HepG2 (cell line): ENCODE measurements around the gene OSBPL3. TPM values are rescaled to one million over a fixed set of nuclear protein-coding genes. Genes with fewer than 3 reads are reported as not detected.

ENCODE experiments used
- ATAC-seq: fragments of 200-7000 bp; cut with Tn5 transposase; 3 replicates; pipeline ENCODE4 v1.9.1; 2020; ENCODE audit warnings: mild to moderate bottlenecking, moderate library complexity
- BruUV-seq: library from RNA; stranded (reverse); fragments of 400-500 nt; replicated peaks from 2 replicates; lab custom pipeline; 2021; lab: Mats Ljungman, UMichigan
- CTCF ChIA-PET: fragments of 300-600 bp; formaldehyde crosslinking; extraction: SDS; loops from one replicate; lab custom pipeline; 2021; ENCODE audit warnings: low total read pairs, inconsistent platforms, low intra/inter-chr PET ratio; lab: Yijun Ruan, JAX
- POLR2A ChIA-PET: fragments of 350-600 bp; sonication (Branson Sonifier 250); formaldehyde crosslinking; loops from one replicate; lab custom pipeline; 2020; ENCODE audit warnings: antibody characterized with exemption, inconsistent platforms; lab: Yijun Ruan, JAX
- DNase-seq: peaks from one replicate; pipeline ENCODE4 v3.0.0-alpha.2; 2015; ENCODE audit warnings: low spot score
- FAIRE-seq: peaks from 3 replicates; lab custom pipeline; 2011; peaks lifted over from hg19 to GRCh38; lab: Jason Lieb, UNC
- H2AFZ ChIP-seq: one replicate; pipeline ENCODE4 v1.6.1; 2011; ENCODE audit warnings: low read length, inconsistent platforms
- H3K27ac ChIP-seq: fragments of 300-600 bp; 3 replicates; pipeline ENCODE4 v1.8.0; 2011; ENCODE audit warnings: mixed run types, mild to moderate bottlenecking, mixed read lengths, low read length, inconsistent platforms; ENCODE audit not compliant: insufficient read depth; ENCODE audit errors: extremely low read length
- H3K27me3 ChIP-seq, 2 experiments: fragments of 200-600 bp in 1 of 2; 2 replicates in 1 of 2; 3 replicates in 1 of 2; pipeline versions ENCODE4 v1.6.0 to v1.8.0; 2011; ENCODE audit warnings: low read length in 2 of 2, mild to moderate bottlenecking in 2 of 2, moderate library complexity in 2 of 2, inconsistent platforms in 1 of 2; ENCODE audit not compliant: insufficient read depth in 2 of 2, control insufficient read depth in 1 of 2
- H3K36me3 ChIP-seq, 2 experiments: fragments of 200-600 bp in 1 of 2; replicated peaks in 1 of 2; 2 replicates in 1 of 2; 3 replicates in 1 of 2; pipeline versions ENCODE4 v1.5.1 to v1.8.0; 2011; ENCODE audit warnings: low read length in 2 of 2, inconsistent platforms in 1 of 2; ENCODE audit not compliant: insufficient read depth in 2 of 2, control insufficient read depth in 1 of 2
- H3K4me1 ChIP-seq: 2 replicates; pipeline ENCODE4 v1.5.1; 2012; ENCODE audit warnings: low read length, inconsistent platforms; ENCODE audit not compliant: insufficient read depth
- H3K4me2 ChIP-seq: 2 replicates; pipeline ENCODE4 v1.6.0; 2011; ENCODE audit warnings: low read depth, low read length, inconsistent platforms
- H3K4me3 ChIP-seq, 3 experiments: fragments of 200-600 bp in 1 of 3; sonication (generic), shearing (Covaris generic) in 1 of 3; replicated peaks in 1 of 3; 2 replicates each; pipeline ENCODE4 v1.5.1; 2011 to 2016; ENCODE audit warnings: low read length in 3 of 3, inconsistent platforms in 2 of 3, low read depth in 2 of 3, mild to moderate bottlenecking in 2 of 3, control low read depth in 1 of 3, mixed read lengths in 1 of 3; ENCODE audit not compliant: insufficient read depth in 1 of 3
- H3K79me2 ChIP-seq: one replicate; pipeline ENCODE4 v1.6.1; 2011; ENCODE audit warnings: low read length, inconsistent platforms; ENCODE audit not compliant: insufficient read depth
- H3K9ac ChIP-seq: 2 replicates; pipeline ENCODE4 v1.6.0; 2011; ENCODE audit warnings: mild to moderate bottlenecking, low read depth, low read length, inconsistent platforms; ENCODE audit not compliant: insufficient read depth
- H3K9me3 ChIP-seq: 2 replicates; pipeline ENCODE4 v1.5.1; 2012; ENCODE audit warnings: mild to moderate bottlenecking, low read length
- H4K20me1 ChIP-seq: 2 replicates; pipeline ENCODE4 v1.6.0; 2011; ENCODE audit warnings: inconsistent platforms, mild to moderate bottlenecking, low read length, moderate library complexity; ENCODE audit not compliant: insufficient read depth
- GABPA ChIP-seq, 2 experiments: IDR thresholded peaks; 2 replicates each; pipeline ENCODE4 v1.6.1; 2011 to 2016; ENCODE audit warnings: low read depth in 2 of 2, low read length in 1 of 2, missing biosample characterization in 1 of 2, missing genetic modification characterization in 1 of 2
- MIER3 ChIP-seq: IDR thresholded peaks from 2 replicates; pipeline ENCODE4 v1.6.1; 2016; ENCODE audit warnings: missing compliant biosample characterization, borderline replicate concordance
- SALL2 ChIP-seq: sonication (generic); formaldehyde crosslinking; IDR thresholded peaks from 2 replicates; pipeline ENCODE4 v1.8.1; 2023; ENCODE audit warnings: mild to moderate bottlenecking, missing genetic modification reagents, inconsistent platforms
- TP53 ChIP-seq: sonication (generic); formaldehyde crosslinking; conservative IDR thresholded peaks from 2 replicates; pipeline ENCODE4 v1.4.0; 2020; ENCODE audit warnings: missing genetic modification reagents
- ZBTB21 ChIP-seq: sonication (generic); formaldehyde crosslinking; IDR thresholded peaks from 2 replicates; pipeline ENCODE4 v1.4.0; 2020; ENCODE audit warnings: missing genetic modification reagents
- ZNF251 ChIP-seq: sonication (generic); formaldehyde crosslinking; IDR thresholded peaks from 2 replicates; pipeline ENCODE4 v1.9.0; 2021; ENCODE audit warnings: mild to moderate bottlenecking, missing genetic modification reagents
- in situ Hi-C: cut with HindIII; loops from 2 replicates; pipeline ENCODE4 v1.10.0; 2017; ENCODE audit warnings: low pct_unique_long_range_greater_than_20kb; ENCODE audit not compliant: extremely low pct_ligation_motif_present
- intact Hi-C: fragments of 100-400 bp; cut with micrococcal nuclease; formaldehyde crosslinking; loops from one replicate; pipeline ENCODE4 v1.10.0; 2022; ENCODE audit not compliant: unreplicated experiment
- polyA plus RNA-seq, 8 experiments: library from polyadenylated mRNA; depleted of rRNA in 3 of 8; stranded (reverse) in 7 of 8; unstranded in 1 of 8; fragments of >200 nt; fragmentation: Illumina TruSeq in 4 of 8; extraction: Trizol in 4 of 8; gene quantifications; 2 replicates each; pipeline versions ENCODE4 v1.2.1 to v1.2.3, GENCODE V29; 2011 to 2016; ENCODE audit warnings: low read depth in 4 of 8, missing spikeins in 1 of 8, mixed read lengths in 1 of 8; ENCODE audit not compliant: insufficient read depth in 1 of 8
- total RNA-seq, 5 experiments: library from RNA; depleted of rRNA; stranded (reverse); fragments of >200 nt; fragmentation: Illumina TruSeq; extraction: Trizol; gene quantifications; 2 replicates each; pipeline ENCODE4 v1.2.3, GENCODE V29; 2016; ENCODE audit warnings: low read depth in 1 of 5
- TF ChIP-seq, protein P1 (sequence below): sonication (generic); formaldehyde crosslinking; IDR thresholded peaks from 2 replicates; pipeline ENCODE4 v1.4.0; 2020; ENCODE audit warnings: missing genetic modification reagents, mild to moderate bottlenecking, borderline replicate concordance
- TF ChIP-seq, protein P2 (sequence below): sonication (generic); formaldehyde crosslinking; IDR thresholded peaks from 2 replicates; pipeline ENCODE4 v1.4.0; 2020; ENCODE audit warnings: mild to moderate bottlenecking, missing genetic modification reagents
- TF ChIP-seq, protein P3 (sequence below): sonication (generic); formaldehyde crosslinking; IDR thresholded peaks from 2 replicates; pipeline ENCODE4 v1.4.0; 2020; ENCODE audit warnings: low read depth, missing genetic modification reagents
- TF ChIP-seq, protein P4 (sequence below): sonication (generic); formaldehyde crosslinking; IDR thresholded peaks from 2 replicates; pipeline ENCODE4 v1.5.1; 2020; ENCODE audit warnings: missing genetic modification reagents, mild to moderate bottlenecking, borderline replicate concordance
- TF ChIP-seq, protein P5 (sequence below): sonication (generic); formaldehyde crosslinking; IDR thresholded peaks from 2 replicates; pipeline ENCODE4 v1.4.0; 2020; ENCODE audit warnings: low read depth, mild to moderate bottlenecking, missing genetic modification reagents
- TF ChIP-seq, protein P6 (sequence below): sonication (generic); formaldehyde crosslinking; IDR thresholded peaks from 2 replicates; pipeline ENCODE4 v1.4.0; 2020; ENCODE audit warnings: low read depth, mild to moderate bottlenecking, missing genetic modification reagents
- TF ChIP-seq, protein P7 (sequence below), 2 experiments: fragments of 450-650 bp in 1 of 2; sonication (generic) in 1 of 2; formaldehyde crosslinking; IDR thresholded peaks; 2 replicates each; pipeline versions ENCODE4 v1.5.0 to v1.8.0; 2020 to 2022; ENCODE audit warnings: mild to moderate bottlenecking in 1 of 2, missing genetic modification reagents in 1 of 2

Gene OSBPL3
- total and polyA plus RNA-seq, 2 of the 13 experiments (the other 11 are each of a cell fraction or from before 2014, with no cell fraction given): 8.8 to 28.9 TPM

DNA sequence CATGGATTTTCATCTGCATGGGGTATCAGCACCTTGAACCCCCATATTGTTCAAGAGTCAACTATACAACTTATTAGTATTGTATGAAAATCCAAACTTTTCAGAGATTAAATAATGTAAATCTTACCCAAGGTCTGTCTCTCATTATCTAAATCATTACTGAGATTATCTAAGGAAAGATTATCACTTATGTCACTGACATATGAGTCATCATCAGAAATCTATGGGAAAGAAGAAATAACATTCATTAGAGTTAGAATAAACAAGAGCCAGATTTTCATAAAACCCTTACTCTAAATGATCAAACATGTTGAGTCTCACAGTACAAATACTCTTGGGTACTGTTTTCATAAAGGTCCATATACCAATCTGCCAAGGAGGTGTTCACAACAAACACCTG lies 139.4 kb downstream of the OSBPL3 start:
- Histone ChIP-seq H4K20me1 (no peaks in the 10 kb centered on the region; the same call in 1 of the 2 replicates), H3K36me3 (peaks cover 0 to 8% of the 10 kb centered on the region in 2 experiments; a peak in 2 of 5 replicates), H3K9ac (no peak overlapping the region), H3K4me2 (no peak overlapping the region), H3K27me3 (no peaks in the 10 kb centered on the region), H3K4me3 (no peak overlapping the region), H3K79me2 (no peaks in the 10 kb centered on the region), H3K27ac (no peak overlapping the region), H2AFZ (no peak overlapping the region), H3K9me3 (no peaks in the 10 kb centered on the region), H3K4me1 (peaks cover 46% of the 10 kb centered on the region)
- CTCF ChIA-PET: no interaction called here
- BruUV-seq: no TSS peak
- ATAC-seq (no peak), FAIRE-seq (no peak), DNase-seq (no peak)
- POLR2A ChIA-PET: no interaction called here
- intact Hi-C loops (no loop called here), in situ Hi-C loops (no loop called here)
- no peak for TF ChIP-seq SALL2 (CRISPR knock-in tag)
- no peak for TF ChIP-seq ZBTB21
- TF ChIP-seq, protein P1, sequence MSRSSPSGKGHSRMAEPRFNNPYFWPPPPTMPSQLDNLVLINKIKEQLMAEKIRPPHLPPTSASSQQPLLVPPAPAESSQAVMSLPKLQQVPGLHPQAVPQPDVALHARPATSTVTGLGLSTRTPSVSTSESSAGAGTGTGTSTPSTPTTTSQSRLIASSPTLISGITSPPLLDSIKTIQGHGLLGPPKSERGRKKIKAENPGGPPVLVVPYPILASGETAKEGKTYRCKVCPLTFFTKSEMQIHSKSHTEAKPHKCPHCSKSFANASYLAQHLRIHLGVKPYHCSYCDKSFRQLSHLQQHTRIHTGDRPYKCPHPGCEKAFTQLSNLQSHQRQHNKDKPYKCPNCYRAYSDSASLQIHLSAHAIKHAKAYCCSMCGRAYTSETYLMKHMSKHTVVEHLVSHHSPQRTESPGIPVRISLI (CRISPR knock-in tag): no peak
- TF ChIP-seq GABPA (IDR thresholded peaks at IDR 0.05; ENCODE audit: low read depth, low read length): no peak
- no peak for TF ChIP-seq GABPA (CRISPR knock-in tag; IDR thresholded peaks at IDR 0.05; ENCODE audit: low read depth)
- TF ChIP-seq, protein P2, sequence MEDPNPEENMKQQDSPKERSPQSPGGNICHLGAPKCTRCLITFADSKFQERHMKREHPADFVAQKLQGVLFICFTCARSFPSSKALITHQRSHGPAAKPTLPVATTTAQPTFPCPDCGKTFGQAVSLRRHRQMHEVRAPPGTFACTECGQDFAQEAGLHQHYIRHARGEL (CRISPR knock-in tag): no peak
- TF ChIP-seq TP53 (CRISPR knock-in tag): no peak
- TF ChIP-seq, protein P3, sequence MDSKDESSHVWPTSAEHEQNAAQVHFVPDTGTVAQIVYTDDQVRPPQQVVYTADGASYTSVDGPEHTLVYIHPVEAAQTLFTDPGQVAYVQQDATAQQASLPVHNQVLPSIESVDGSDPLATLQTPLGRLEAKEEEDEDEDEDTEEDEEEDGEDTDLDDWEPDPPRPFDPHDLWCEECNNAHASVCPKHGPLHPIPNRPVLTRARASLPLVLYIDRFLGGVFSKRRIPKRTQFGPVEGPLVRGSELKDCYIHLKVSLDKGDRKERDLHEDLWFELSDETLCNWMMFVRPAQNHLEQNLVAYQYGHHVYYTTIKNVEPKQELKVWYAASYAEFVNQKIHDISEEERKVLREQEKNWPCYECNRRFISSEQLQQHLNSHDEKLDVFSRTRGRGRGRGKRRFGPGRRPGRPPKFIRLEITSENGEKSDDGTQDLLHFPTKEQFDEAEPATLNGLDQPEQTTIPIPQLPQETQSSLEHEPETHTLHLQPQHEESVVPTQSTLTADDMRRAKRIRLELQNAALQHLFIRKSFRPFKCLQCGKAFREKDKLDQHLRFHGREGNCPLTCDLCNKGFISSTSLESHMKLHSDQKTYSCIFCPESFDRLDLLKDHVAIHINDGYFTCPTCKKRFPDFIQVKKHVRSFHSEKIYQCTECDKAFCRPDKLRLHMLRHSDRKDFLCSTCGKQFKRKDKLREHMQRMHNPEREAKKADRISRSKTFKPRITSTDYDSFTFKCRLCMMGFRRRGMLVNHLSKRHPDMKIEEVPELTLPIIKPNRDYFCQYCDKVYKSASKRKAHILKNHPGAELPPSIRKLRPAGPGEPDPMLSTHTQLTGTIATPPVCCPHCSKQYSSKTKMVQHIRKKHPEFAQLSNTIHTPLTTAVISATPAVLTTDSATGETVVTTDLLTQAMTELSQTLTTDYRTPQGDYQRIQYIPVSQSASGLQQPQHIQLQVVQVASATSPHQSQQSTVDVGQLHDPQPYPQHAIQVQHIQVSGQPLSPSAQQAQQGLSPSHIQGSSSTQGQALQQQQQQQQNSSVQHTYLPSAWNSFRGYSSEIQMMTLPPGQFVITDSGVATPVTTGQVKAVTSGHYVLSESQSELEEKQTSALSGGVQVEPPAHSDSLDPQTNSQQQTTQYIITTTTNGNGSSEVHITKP: no peak
- TF ChIP-seq, protein P4, sequence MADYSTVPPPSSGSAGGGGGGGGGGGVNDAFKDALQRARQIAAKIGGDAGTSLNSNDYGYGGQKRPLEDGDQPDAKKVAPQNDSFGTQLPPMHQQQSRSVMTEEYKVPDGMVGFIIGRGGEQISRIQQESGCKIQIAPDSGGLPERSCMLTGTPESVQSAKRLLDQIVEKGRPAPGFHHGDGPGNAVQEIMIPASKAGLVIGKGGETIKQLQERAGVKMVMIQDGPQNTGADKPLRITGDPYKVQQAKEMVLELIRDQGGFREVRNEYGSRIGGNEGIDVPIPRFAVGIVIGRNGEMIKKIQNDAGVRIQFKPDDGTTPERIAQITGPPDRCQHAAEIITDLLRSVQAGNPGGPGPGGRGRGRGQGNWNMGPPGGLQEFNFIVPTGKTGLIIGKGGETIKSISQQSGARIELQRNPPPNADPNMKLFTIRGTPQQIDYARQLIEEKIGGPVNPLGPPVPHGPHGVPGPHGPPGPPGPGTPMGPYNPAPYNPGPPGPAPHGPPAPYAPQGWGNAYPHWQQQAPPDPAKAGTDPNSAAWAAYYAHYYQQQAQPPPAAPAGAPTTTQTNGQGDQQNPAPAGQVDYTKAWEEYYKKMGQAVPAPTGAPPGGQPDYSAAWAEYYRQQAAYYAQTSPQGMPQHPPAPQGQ (CRISPR knock-in tag): no peak
- TF ChIP-seq, protein P5, sequence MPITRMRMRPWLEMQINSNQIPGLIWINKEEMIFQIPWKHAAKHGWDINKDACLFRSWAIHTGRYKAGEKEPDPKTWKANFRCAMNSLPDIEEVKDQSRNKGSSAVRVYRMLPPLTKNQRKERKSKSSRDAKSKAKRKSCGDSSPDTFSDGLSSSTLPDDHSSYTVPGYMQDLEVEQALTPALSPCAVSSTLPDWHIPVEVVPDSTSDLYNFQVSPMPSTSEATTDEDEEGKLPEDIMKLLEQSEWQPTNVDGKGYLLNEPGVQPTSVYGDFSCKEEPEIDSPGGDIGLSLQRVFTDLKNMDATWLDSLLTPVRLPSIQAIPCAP (CRISPR knock-in tag): no peak
- no peak for TF ChIP-seq MIER3 (CRISPR knock-in tag)
- TF ChIP-seq, protein P6, sequence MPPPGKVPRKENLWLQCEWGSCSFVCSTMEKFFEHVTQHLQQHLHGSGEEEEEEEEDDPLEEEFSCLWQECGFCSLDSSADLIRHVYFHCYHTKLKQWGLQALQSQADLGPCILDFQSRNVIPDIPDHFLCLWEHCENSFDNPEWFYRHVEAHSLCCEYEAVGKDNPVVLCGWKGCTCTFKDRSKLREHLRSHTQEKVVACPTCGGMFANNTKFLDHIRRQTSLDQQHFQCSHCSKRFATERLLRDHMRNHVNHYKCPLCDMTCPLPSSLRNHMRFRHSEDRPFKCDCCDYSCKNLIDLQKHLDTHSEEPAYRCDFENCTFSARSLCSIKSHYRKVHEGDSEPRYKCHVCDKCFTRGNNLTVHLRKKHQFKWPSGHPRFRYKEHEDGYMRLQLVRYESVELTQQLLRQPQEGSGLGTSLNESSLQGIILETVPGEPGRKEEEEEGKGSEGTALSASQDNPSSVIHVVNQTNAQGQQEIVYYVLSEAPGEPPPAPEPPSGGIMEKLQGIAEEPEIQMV (CRISPR knock-in tag): no peak
- TF ChIP-seq, protein P7, sequence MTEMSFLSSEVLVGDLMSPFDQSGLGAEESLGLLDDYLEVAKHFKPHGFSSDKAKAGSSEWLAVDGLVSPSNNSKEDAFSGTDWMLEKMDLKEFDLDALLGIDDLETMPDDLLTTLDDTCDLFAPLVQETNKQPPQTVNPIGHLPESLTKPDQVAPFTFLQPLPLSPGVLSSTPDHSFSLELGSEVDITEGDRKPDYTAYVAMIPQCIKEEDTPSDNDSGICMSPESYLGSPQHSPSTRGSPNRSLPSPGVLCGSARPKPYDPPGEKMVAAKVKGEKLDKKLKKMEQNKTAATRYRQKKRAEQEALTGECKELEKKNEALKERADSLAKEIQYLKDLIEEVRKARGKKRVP (CRISPR knock-in tag; IDR thresholded peaks at IDR 0.05): no peak
- TF ChIP-seq ZNF251 (CRISPR knock-in tag): no peak
